ENCODE measurements around the gene PDIA6. TPM values are rescaled to one million over a fixed set of nuclear protein-coding genes. Genes with fewer than 3 reads are reported as not detected.

The PDIA6 gene
- total and polyA plus RNA-seq, 2 donors (not counting 1 experiment from before 2014, with no cell fraction given) = 23.8 to 53.8 TPM

- intact Hi-C loops (cut with micrococcal nuclease) = loop anchor here (2.0 to 10.0 kb wide), 5 partner anchors 536 to 1906 kb away; partner anchors contain the start of genes CPSF3, E2F6, ITGB1BP1 and TRIB2
- Mint-ChIP-seq H3K27ac (peak overlapping the region; percentile 93), H3K4me1 (peaks cover 49% of the 10 kb centered on the region), H3K9me3 (ENCODE audit: insufficient read depth) (no peaks in the 10 kb centered on the region), H3K27me3 (no peaks in the 10 kb centered on the region), H3K4me3 (peak overlapping the region; percentile 92)
- Histone ChIP-seq H3K79me2 (ENCODE audit: control insufficient read depth, insufficient read depth, low read length) (peaks cover 60% of the 10 kb centered on the region), H3K9ac (ENCODE audit: low read length) (peak overlapping the region; percentile 93), H3K4me1 (ENCODE audit: control insufficient read depth in 2 of 2, insufficient read depth in 2 of 2, low read length in 2 of 2) (peaks cover 36 to 44% of the 10 kb centered on the region in 2 donors), H3K27me3 (replicated peaks in 1 of 4; ENCODE audit: control extremely low read depth in 1 of 4, control insufficient read depth in 3 of 4, insufficient read depth in 4 of 4, low read length in 3 of 4) (no peaks in the 10 kb centered on the region), H3K36me3 (replicated peaks in 1 of 2; ENCODE audit: control extremely low read depth in 1 of 2, control insufficient read depth in 1 of 2, extremely low read depth in 1 of 2, insufficient read depth in 2 of 2, low read length in 1 of 2) (peaks cover 3 to 11% of the 10 kb centered on the region in 2 experiments), H2AFZ (ENCODE audit: insufficient read depth, low read depth, low read length, poor library complexity, severe bottlenecking) (peak overlapping the region; percentile 80), H3K4me2 (replicated peaks; ENCODE audit: low read depth, low read length, poor library complexity, severe bottlenecking) (peak overlapping the region; percentile 90), H4K20me1 (ENCODE audit: control insufficient read depth, insufficient read depth, low read length, poor library complexity, severe bottlenecking) (peaks cover 26% of the 10 kb centered on the region), H3K9me3 (ENCODE audit: control extremely low read depth in 1 of 3, control insufficient read depth in 2 of 3, insufficient read depth in 1 of 3, low read length in 2 of 3) (no peaks in the 10 kb centered on the region), H3K4me3 (ENCODE audit: control extremely low read depth in 1 of 5, extremely low read depth in 1 of 5, insufficient read depth in 1 of 5, low read depth in 2 of 5, low read length in 4 of 5) (peak overlapping the region; percentile 62 to 97 (median 72)), H3K27ac (ENCODE audit: low read length in 2 of 2) (peak overlapping the region; percentile 71 to 80)
- ATAC-seq (ENCODE audit: low read depth) (no peak), DNase-seq (no peak)
- TF ChIP-seq EZH2 (IDR thresholded peaks at IDR 0.05; ENCODE audit: borderline replicate concordance, insufficient read depth, low read depth, low read length, poor library complexity, severe bottlenecking) (no peak), CTCF (IDR thresholded peaks at IDR 0.05) (no peak)
- WGBS (ENCODE audit: insufficient coverage) = 17% methylated on average over 13 of the region's 14 CpGs
- ChIA-PET POLR2A (interaction anchor here (1.9 kb wide), 1 partner anchor 122 kb away, joined by 7 read pairs; the partner anchor contains the start of gene NOL10), CTCF (interaction anchor here (1.0 to 1.4 kb wide), 2 partner anchors 12 to 20 kb away, joined by 3 to 4 read pairs; no protein-coding TSS in a partner anchor)
These were observed 1.1 kb downstream of the PDIA6 start for GRCh38 chr2:10811517-10811916.

All from B cell (primary cell).